ENCODE measurements around the gene PRDM16.

PRDM16 gene

DNA sequence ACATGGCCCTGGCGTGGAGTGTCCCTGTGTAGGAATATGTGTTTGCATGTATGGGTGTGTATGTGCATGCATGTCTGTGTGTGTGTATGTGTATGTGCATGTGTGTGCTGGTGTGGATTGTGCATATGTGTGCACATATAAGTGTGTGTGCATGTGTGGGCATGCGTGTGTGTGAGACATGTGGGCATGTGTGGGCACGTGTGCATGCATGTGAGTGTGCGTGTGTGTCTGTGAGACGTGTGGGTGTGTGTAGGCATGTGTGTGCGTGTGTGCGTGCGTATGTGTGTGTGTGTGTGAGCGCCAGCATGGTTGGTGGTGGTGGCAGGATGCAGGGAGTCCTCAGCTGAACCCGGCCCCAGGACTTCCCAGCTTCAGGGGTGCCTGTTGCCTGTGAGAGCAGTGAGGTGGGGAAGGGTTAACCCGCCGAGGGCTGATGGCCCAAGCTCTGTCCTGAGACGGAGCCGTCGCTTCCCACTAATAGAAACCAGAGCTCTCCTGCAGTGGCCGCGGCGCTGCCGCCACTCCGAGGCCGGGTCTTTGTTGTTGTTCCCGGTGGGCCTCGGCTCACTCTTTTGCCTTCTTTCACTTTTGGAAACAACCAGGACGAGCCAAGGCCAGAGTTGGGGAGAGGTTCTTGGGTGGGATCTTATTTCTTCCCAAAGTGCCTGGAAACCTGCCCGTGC, 241.9 kb downstream of the PRDM16 start:
- ChIA-PET POLR2A (no interaction called here), CTCF (interaction anchor here (0.6 to 1.1 kb wide), 2 partner anchors 10 to 324 kb away, joined by 3 read pairs; no protein-coding TSS in a partner anchor)
- H3K36me3 ChIP-seq (ENCODE audit: control insufficient read depth in 2 of 2, insufficient read depth in 1 of 2, low read length in 2 of 2), result no peaks in the 10 kb centered on the region
- no peaks in the 10 kb centered on the region for H3K9me3 ChIP-seq (ENCODE audit: control insufficient read depth, insufficient read depth, low read depth, low read length)
- H3K27ac ChIP-seq (ENCODE audit: extremely low read depth, low read depth, low read length), result no peak overlapping the region
- H3K4me3 ChIP-seq (ENCODE audit: low read depth, low read length), result no peak overlapping the region
- TF ChIP-seq ZNF791 (tag by site-specific recombination; IDR thresholded peaks at IDR 0.05), result no peak
- TF ChIP-seq, protein P1, sequence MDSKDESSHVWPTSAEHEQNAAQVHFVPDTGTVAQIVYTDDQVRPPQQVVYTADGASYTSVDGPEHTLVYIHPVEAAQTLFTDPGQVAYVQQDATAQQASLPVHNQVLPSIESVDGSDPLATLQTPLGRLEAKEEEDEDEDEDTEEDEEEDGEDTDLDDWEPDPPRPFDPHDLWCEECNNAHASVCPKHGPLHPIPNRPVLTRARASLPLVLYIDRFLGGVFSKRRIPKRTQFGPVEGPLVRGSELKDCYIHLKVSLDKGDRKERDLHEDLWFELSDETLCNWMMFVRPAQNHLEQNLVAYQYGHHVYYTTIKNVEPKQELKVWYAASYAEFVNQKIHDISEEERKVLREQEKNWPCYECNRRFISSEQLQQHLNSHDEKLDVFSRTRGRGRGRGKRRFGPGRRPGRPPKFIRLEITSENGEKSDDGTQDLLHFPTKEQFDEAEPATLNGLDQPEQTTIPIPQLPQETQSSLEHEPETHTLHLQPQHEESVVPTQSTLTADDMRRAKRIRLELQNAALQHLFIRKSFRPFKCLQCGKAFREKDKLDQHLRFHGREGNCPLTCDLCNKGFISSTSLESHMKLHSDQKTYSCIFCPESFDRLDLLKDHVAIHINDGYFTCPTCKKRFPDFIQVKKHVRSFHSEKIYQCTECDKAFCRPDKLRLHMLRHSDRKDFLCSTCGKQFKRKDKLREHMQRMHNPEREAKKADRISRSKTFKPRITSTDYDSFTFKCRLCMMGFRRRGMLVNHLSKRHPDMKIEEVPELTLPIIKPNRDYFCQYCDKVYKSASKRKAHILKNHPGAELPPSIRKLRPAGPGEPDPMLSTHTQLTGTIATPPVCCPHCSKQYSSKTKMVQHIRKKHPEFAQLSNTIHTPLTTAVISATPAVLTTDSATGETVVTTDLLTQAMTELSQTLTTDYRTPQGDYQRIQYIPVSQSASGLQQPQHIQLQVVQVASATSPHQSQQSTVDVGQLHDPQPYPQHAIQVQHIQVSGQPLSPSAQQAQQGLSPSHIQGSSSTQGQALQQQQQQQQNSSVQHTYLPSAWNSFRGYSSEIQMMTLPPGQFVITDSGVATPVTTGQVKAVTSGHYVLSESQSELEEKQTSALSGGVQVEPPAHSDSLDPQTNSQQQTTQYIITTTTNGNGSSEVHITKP (tag by site-specific recombination; IDR thresholded peaks at IDR 0.05), result no peak
- peak; percentile 65 for TF ChIP-seq HIC1 (tag by site-specific recombination; IDR thresholded peaks at IDR 0.05)
- TF ChIP-seq SP3 (tag by site-specific recombination; IDR thresholded peaks at IDR 0.05), result no peak
- 0 out of 2 replicates have a peak, but pooled peaks have one; percentile 15 for TF ChIP-seq ZBTB48 (tag by site-specific recombination; IDR thresholded peaks at IDR 0.05)
- no peak for TF ChIP-seq ZNF521 (tag by site-specific recombination; IDR thresholded peaks at IDR 0.05)
- no peak for TF ChIP-seq ZNF416 (tag by site-specific recombination; IDR thresholded peaks at IDR 0.05)
- TF ChIP-seq ZFHX2 (tag by site-specific recombination; conservative IDR thresholded peaks at IDR 0.05), result peak; percentile 88
- 0 out of 2 replicates have a peak, but pooled peaks have one; percentile 24 for TF ChIP-seq ZNF600 (tag by site-specific recombination; IDR thresholded peaks at IDR 0.05)
- peak; percentile 70 for TF ChIP-seq EGR2 (tag by site-specific recombination; IDR thresholded peaks at IDR 0.05; ENCODE audit: low read depth)
- no peak for TF ChIP-seq HOXA7 (CRISPR knock-in tag; IDR thresholded peaks at IDR 0.05; ENCODE audit: borderline replicate concordance)
- TF ChIP-seq ZSCAN4 (tag by site-specific recombination; IDR thresholded peaks at IDR 0.05), result peak; percentile 72
- no peak for TF ChIP-seq BCL6B (tag by site-specific recombination; IDR thresholded peaks at IDR 0.05)
- no peaks in the 10 kb centered on the region; the same call in 1 of the 2 replicates for H3K4me1 ChIP-seq (ENCODE audit: control insufficient read depth, insufficient read depth, low read length)

- H3K36me3 ChIP-seq (ENCODE audit: control insufficient read depth in 2 of 2, insufficient read depth in 1 of 2, low read length in 2 of 2), result no peaks in the 10 kb centered on the region
- ChIA-PET CTCF (no interaction called here), POLR2A (no interaction called here)
- H3K9me3 ChIP-seq (ENCODE audit: control insufficient read depth, insufficient read depth, low read depth, low read length), result no peaks in the 10 kb centered on the region
- H3K4me3 ChIP-seq (ENCODE audit: low read depth, low read length), result no peak overlapping the region
- no peaks in the 10 kb centered on the region; the same call in 1 of the 2 replicates for H3K4me1 ChIP-seq (ENCODE audit: control insufficient read depth, insufficient read depth, low read length)
- TF ChIP-seq CTCF (tag by site-specific recombination; IDR thresholded peaks at IDR 0.05) (no peak), HIC1 (tag by site-specific recombination; IDR thresholded peaks at IDR 0.05) (no peak)
- H3K27ac ChIP-seq (ENCODE audit: extremely low read depth, low read depth, low read length), result no peak overlapping the region
Observed at GRCh38 chr1:3311711-3312110, 242.7 kb downstream of the PRDM16 start.
